ENCODE measurements around the gene ARHGEF12. TPM values are rescaled to one million over a fixed set of nuclear protein-coding genes. Genes with fewer than 3 reads are reported as not detected.

The ARHGEF12 gene
- polyA plus RNA-seq, 3 donors = 0.25 to 0.87 (median 0.27) TPM

- Histone ChIP-seq H3K4me2 (replicated peaks; ENCODE audit: extremely low read depth, low read length, poor library complexity, severe bottlenecking) (no peak overlapping the region), H3K9ac (ENCODE audit: insufficient read depth, low read length, poor library complexity, severe bottlenecking) (no peak overlapping the region), H2AFZ (ENCODE audit: insufficient read depth, low read depth, low read length, poor library complexity, severe bottlenecking) (no peak overlapping the region), H3K9me3 (replicated peaks in 1 of 2; ENCODE audit: control insufficient read depth in 1 of 2, insufficient read depth in 1 of 2, low read length in 2 of 2) (peaks cover 0 to 13% of the 10 kb centered on the region in 2 donors), H4K20me1 (ENCODE audit: insufficient read depth, low read length) (peaks cover 36% of the 10 kb centered on the region), H3K36me3 (replicated peaks in 1 of 2; ENCODE audit: control insufficient read depth in 1 of 2, insufficient read depth in 2 of 2, low read length in 2 of 2) (no peaks in the 10 kb centered on the region), H3K27me3 (ENCODE audit: control insufficient read depth in 2 of 2, insufficient read depth in 2 of 2, low read length in 2 of 2) (peaks cover 97 to 100% of the 10 kb centered on the region in 2 donors), H3K4me3 (replicated peaks in 1 of 3; ENCODE audit: low read depth in 2 of 3, low read length in 3 of 3) (no peak overlapping the region), H3K79me2 (ENCODE audit: insufficient read depth, low read length) (no peaks in the 10 kb centered on the region), H3K4me1 (ENCODE audit: control insufficient read depth in 1 of 2, insufficient read depth in 2 of 2, low read length in 2 of 2) (no peaks in the 10 kb centered on the region), H3K27ac (ENCODE audit: low read depth in 1 of 2, low read length in 2 of 2) (no peak overlapping the region)
- no peak for TF ChIP-seq CTCF (IDR thresholded peaks at IDR 0.05)
- H3K9me3 Mint-ChIP-seq = peaks cover 0 to 17% (median 6%) of the 10 kb centered on the region in 7 donors
- no peak overlapping the region for H3K27ac Mint-ChIP-seq
- H3K36me3 Mint-ChIP-seq = no peaks in the 10 kb centered on the region
- no peaks in the 10 kb centered on the region for H3K4me1 Mint-ChIP-seq
- peak overlapping the region in 1 of 2 donors; percentile 77 for H3K4me3 Mint-ChIP-seq
- no peak for DNase-seq
- peaks cover 93 to 94% (median 93%) of the 10 kb centered on the region in 3 donors for H3K27me3 Mint-ChIP-seq (ENCODE audit: low read depth in 3 of 3)
- intact Hi-C loops (cut with micrococcal nuclease) = no loop called here
Observed at GRCh38 chr11:120350637-120351036, 14.4 kb downstream of the ARHGEF12 start.

GRCh38 chr11:120352405-120352804 lies 16.2 kb downstream of the ARHGEF12 start:
- Histone ChIP-seq H2AFZ (ENCODE audit: insufficient read depth, low read depth, low read length, poor library complexity, severe bottlenecking) (no peak overlapping the region), H4K20me1 (ENCODE audit: insufficient read depth, low read length) (peaks cover 25% of the 10 kb centered on the region), H3K79me2 (ENCODE audit: insufficient read depth, low read length) (no peaks in the 10 kb centered on the region), H3K9me3 (replicated peaks in 1 of 2; ENCODE audit: control insufficient read depth in 1 of 2, insufficient read depth in 1 of 2, low read length in 2 of 2) (peaks cover 0 to 9% of the 10 kb centered on the region in 2 donors), H3K9ac (ENCODE audit: insufficient read depth, low read length, poor library complexity, severe bottlenecking) (no peak overlapping the region), H3K4me1 (ENCODE audit: control insufficient read depth in 1 of 2, insufficient read depth in 2 of 2, low read length in 2 of 2) (no peaks in the 10 kb centered on the region), H3K4me3 (replicated peaks in 1 of 3; ENCODE audit: low read depth in 2 of 3, low read length in 3 of 3) (no peak overlapping the region), H3K27me3 (ENCODE audit: control insufficient read depth in 2 of 2, insufficient read depth in 2 of 2, low read length in 2 of 2) (peaks cover 95 to 100% of the 10 kb centered on the region in 2 donors), H3K4me2 (replicated peaks; ENCODE audit: extremely low read depth, low read length, poor library complexity, severe bottlenecking) (no peak overlapping the region), H3K36me3 (replicated peaks in 1 of 2; ENCODE audit: control insufficient read depth in 1 of 2, insufficient read depth in 2 of 2, low read length in 2 of 2) (no peaks in the 10 kb centered on the region), H3K27ac (ENCODE audit: low read depth in 1 of 2, low read length in 2 of 2) (no peak overlapping the region)
- Mint-ChIP-seq H3K9me3 (peaks cover 0 to 14% (median 6%) of the 10 kb centered on the region in 7 donors), H3K27me3 (ENCODE audit: low read depth in 3 of 3) (peaks cover 92 to 94% (median 92%) of the 10 kb centered on the region in 3 donors), H3K27ac (no peak overlapping the region), H3K36me3 (peaks cover 0 to 2% of the 10 kb centered on the region in 2 donors), H3K4me1 (no peaks in the 10 kb centered on the region), H3K4me3 (peak overlapping the region in 1 of 2 donors; percentile 77)
- WGBS (ENCODE audit: insufficient coverage) = 100% methylated on average over 2 of the region's 6 CpGs
- intact Hi-C loops (cut with micrococcal nuclease) = no loop called here
- TF ChIP-seq CTCF (IDR thresholded peaks at IDR 0.05) = no peak
- DNase-seq = no peak
